GM12878 (cell line): ENCODE data around the gene PI4K2A. TPM values are rescaled to one million over a fixed set of nuclear protein-coding genes. Genes with fewer than 3 reads are reported as not detected.

Source experiments
- EZH2 ChIP-seq: IDR thresholded peaks from 2 replicates; pipeline ENCODE4 v1.6.1; 2012; ENCODE audit warnings: low read depth, mild to moderate bottlenecking, control low read depth, inconsistent platforms, low read length, borderline replicate concordance; ENCODE audit not compliant: control insufficient read depth
- FOXK2 ChIP-seq: fragments of 450-650 bp; IDR thresholded peaks from 2 replicates; pipeline ENCODE4 v1.6.1; 2017; ENCODE audit warnings: mild to moderate bottlenecking, moderate library complexity
- KDM1A ChIP-seq: fragments of 200-600 bp; sonication (generic); IDR thresholded peaks from 2 replicates; pipeline ENCODE4 v1.6.1; 2016; ENCODE audit warnings: borderline replicate concordance
- MTA2 ChIP-seq: fragments of 450-650 bp; IDR thresholded peaks from 2 replicates; pipeline ENCODE4 v1.6.1; 2016; ENCODE audit warnings: low read depth, mild to moderate bottlenecking, moderate library complexity
- NR2C1 ChIP-seq: fragments of 450-650 bp; IDR thresholded peaks from 2 replicates; pipeline ENCODE4 v1.6.1; 2017; ENCODE audit warnings: antibody characterized with exemption, mild to moderate bottlenecking, moderate library complexity
- RAD51 ChIP-seq: fragments of 450-650 bp; IDR thresholded peaks from 2 replicates; pipeline ENCODE4 v1.6.1; 2016; ENCODE audit warnings: moderate library complexity, mild to moderate bottlenecking, inconsistent platforms
- RFX5 ChIP-seq: IDR thresholded peaks from 2 replicates; pipeline ENCODE4 v1.6.1; 2011; ENCODE audit warnings: low read depth, low read length, improper control_type of control experiment
- RUNX3 ChIP-seq: IDR thresholded peaks from 2 replicates; pipeline ENCODE4 v1.6.1; 2012; ENCODE audit warnings: low read length, inconsistent platforms
- SKIL ChIP-seq: fragments of 450-650 bp; IDR thresholded peaks from 2 replicates; pipeline ENCODE4 v1.6.1; 2017; ENCODE audit warnings: mild to moderate bottlenecking, low read depth, inconsistent platforms; ENCODE audit not compliant: poor library complexity, severe bottlenecking
- STAT1 ChIP-seq: fragments of 450-650 bp; conservative IDR thresholded peaks from 2 replicates; pipeline ENCODE4 v1.6.1; 2014; ENCODE audit warnings: antibody characterized with exemption, mild to moderate bottlenecking
- SUZ12 ChIP-seq: fragments of 200-600 bp; sonication (generic); IDR thresholded peaks from one replicate; pipeline ENCODE4 v1.6.1; 2018; ENCODE audit warnings: antibody characterized with exemption, mild to moderate bottlenecking; ENCODE audit not compliant: unreplicated experiment
- TARDBP ChIP-seq: IDR thresholded peaks from 2 replicates; pipeline ENCODE4 v1.6.1; 2016; ENCODE audit warnings: borderline replicate concordance
- TBL1XR1 ChIP-seq: IDR thresholded peaks from 2 replicates; pipeline ENCODE4 v1.6.1; 2012; ENCODE audit warnings: low read depth, low read length, improper control_type of control experiment
- TCF3 ChIP-seq: IDR thresholded peaks from 2 replicates; pipeline ENCODE4 v1.6.1; 2012; ENCODE audit warnings: low read depth, mild to moderate bottlenecking, low read length, borderline replicate concordance; ENCODE audit not compliant: insufficient read depth
- ZNF24 ChIP-seq: fragments of 450-650 bp; IDR thresholded peaks from 2 replicates; pipeline ENCODE4 v1.6.1; 2017; ENCODE audit warnings: antibody characterized with exemption, mild to moderate bottlenecking
- polyA plus RNA-seq, 11 experiments: library from polyadenylated mRNA; depleted of rRNA in 4 of 11; unstranded in 6 of 11; stranded (reverse) in 5 of 11; fragments of >200 nt; fragmentation: Nextera tagmentation in 4 of 11; fragmentation: Illumina TruSeq in 1 of 11; extraction: Ambion mirVana in 4 of 11; extraction: Trizol in 1 of 11; gene quantifications; 1 replicate in 1 of 11; 2 replicates in 10 of 11; pipeline versions ENCODE4 v1.2.1 to v1.2.3, GENCODE V29; 2011 to 2016; ENCODE audit warnings: inconsistent platforms in 2 of 11, missing spikeins in 2 of 11, low read depth in 1 of 11
- total RNA-seq, 4 experiments: library from RNA; depleted of rRNA in 3 of 4; stranded (reverse); fragments of >200 nt in 3 of 4; fragmentation: Illumina TruSeq in 1 of 4; extraction: Trizol in 1 of 4; gene quantifications; 2 replicates each; pipeline versions ENCODE4 v1.2.1 to v1.2.3, GENCODE V29; 2013 to 2021
- TF ChIP-seq, protein P1 (sequence below): fragments of 450-650 bp; IDR thresholded peaks from 2 replicates; pipeline ENCODE4 v1.6.1; 2016; ENCODE audit warnings: mild to moderate bottlenecking
- TF ChIP-seq, protein P2 (sequence below): IDR thresholded peaks from 2 replicates; pipeline ENCODE4 v1.6.1; 2011; ENCODE audit warnings: low read depth, low read length, improper control_type of control experiment, borderline replicate concordance
- TF ChIP-seq, protein P3 (sequence below): fragments of 450-650 bp; IDR thresholded peaks from 2 replicates; pipeline ENCODE4 v1.6.1; 2017; ENCODE audit warnings: borderline replicate concordance

PI4K2A gene
- total and polyA plus RNA-seq, 10 of the 15 experiments (the other 5 are each of a cell fraction or from before 2014, with no cell fraction given), result 1.5 to 14.5 (median 10.0) TPM

GRCh38 chr10:97632949-97633884 is 7.3 kb upstream of the PI4K2A start, which contains the start of gene MORN4 (continued):
- TF ChIP-seq ZNF24 (no peak), MTA2 (no peak), TARDBP (no peak; the same call in 1 of the 2 replicates), TCF3 (no peak), RAD51 (peak; percentile 69; the same call in 1 of the 2 replicates), SUZ12 (no peak), RFX5 (peak; percentile 34; the same call in 1 of the 2 replicates), FOXK2 (no peak), SKIL (no peak), TBL1XR1 (no peak), STAT1 (no peak), NR2C1 (peak; percentile 86), KDM1A (no peak), EZH2 (no peak), RUNX3 (peak; percentile 78)
- TF ChIP-seq, protein P1, sequence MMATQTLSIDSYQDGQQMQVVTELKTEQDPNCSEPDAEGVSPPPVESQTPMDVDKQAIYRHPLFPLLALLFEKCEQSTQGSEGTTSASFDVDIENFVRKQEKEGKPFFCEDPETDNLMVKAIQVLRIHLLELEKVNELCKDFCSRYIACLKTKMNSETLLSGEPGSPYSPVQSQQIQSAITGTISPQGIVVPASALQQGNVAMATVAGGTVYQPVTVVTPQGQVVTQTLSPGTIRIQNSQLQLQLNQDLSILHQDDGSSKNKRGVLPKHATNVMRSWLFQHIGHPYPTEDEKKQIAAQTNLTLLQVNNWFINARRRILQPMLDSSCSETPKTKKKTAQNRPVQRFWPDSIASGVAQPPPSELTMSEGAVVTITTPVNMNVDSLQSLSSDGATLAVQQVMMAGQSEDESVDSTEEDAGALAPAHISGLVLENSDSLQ, result no peak
- TF ChIP-seq, protein P2, sequence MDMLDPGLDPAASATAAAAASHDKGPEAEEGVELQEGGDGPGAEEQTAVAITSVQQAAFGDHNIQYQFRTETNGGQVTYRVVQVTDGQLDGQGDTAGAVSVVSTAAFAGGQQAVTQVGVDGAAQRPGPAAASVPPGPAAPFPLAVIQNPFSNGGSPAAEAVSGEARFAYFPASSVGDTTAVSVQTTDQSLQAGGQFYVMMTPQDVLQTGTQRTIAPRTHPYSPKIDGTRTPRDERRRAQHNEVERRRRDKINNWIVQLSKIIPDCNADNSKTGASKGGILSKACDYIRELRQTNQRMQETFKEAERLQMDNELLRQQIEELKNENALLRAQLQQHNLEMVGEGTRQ, result no peak
- TF ChIP-seq, protein P3, sequence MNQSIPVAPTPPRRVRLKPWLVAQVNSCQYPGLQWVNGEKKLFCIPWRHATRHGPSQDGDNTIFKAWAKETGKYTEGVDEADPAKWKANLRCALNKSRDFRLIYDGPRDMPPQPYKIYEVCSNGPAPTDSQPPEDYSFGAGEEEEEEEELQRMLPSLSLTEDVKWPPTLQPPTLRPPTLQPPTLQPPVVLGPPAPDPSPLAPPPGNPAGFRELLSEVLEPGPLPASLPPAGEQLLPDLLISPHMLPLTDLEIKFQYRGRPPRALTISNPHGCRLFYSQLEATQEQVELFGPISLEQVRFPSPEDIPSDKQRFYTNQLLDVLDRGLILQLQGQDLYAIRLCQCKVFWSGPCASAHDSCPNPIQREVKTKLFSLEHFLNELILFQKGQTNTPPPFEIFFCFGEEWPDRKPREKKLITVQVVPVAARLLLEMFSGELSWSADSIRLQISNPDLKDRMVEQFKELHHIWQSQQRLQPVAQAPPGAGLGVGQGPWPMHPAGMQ, result no peak
